Measurements from ENCODE around the gene PP2D1.

PP2D1 gene

DNA sequence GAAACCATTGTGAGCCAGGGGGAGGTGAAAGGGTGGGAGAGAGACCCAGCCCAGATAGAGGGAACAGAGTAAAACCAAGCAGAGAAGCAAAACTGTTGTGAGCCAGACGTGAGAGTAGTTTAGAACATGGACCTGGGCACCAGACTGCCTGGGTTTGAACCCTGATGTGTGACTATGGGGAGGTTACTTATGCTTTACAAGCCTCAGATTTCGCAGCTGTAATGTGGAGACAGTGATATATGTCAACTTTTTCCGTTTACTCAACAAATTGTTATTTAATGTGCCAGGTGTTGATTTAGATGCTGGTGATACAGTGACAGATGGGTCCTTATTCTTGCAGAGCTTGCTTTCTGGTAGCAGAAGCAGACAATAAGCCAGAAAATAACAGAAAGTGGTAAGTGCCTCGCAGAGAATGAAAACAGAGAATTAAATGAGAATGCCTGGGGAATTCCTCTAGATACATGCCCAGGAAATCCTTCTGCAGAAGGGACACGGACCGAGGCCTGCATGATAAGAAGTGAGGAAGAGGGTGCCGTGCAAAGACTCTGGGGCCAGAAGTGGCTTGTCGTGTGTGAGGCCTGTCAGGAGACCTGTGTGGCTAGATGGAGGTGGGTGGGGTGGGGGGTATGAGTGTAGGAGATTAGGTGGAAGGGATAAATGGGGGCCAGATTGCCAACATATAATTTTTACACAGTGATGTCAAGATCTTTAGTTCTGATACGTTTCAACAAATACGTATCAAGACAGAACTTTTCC lies 43.1 kb upstream of the PP2D1 start:
- TF ChIP-seq, protein P1, sequence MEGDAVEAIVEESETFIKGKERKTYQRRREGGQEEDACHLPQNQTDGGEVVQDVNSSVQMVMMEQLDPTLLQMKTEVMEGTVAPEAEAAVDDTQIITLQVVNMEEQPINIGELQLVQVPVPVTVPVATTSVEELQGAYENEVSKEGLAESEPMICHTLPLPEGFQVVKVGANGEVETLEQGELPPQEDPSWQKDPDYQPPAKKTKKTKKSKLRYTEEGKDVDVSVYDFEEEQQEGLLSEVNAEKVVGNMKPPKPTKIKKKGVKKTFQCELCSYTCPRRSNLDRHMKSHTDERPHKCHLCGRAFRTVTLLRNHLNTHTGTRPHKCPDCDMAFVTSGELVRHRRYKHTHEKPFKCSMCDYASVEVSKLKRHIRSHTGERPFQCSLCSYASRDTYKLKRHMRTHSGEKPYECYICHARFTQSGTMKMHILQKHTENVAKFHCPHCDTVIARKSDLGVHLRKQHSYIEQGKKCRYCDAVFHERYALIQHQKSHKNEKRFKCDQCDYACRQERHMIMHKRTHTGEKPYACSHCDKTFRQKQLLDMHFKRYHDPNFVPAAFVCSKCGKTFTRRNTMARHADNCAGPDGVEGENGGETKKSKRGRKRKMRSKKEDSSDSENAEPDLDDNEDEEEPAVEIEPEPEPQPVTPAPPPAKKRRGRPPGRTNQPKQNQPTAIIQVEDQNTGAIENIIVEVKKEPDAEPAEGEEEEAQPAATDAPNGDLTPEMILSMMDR (IDR thresholded peaks at IDR 0.05; ENCODE audit: control extremely low read depth, extremely low read depth, low read depth, missing control alignments) = no peak
- CTCF ChIA-PET = interaction anchor here (1.2 kb wide), 1 partner anchor 14 kb away, joined by 4 read pairs; no protein-coding TSS in a partner anchor
- POLR2A ChIA-PET = no interaction called here
- no peak for DNase-seq (ENCODE audit: extremely low spot score)

DNA sequence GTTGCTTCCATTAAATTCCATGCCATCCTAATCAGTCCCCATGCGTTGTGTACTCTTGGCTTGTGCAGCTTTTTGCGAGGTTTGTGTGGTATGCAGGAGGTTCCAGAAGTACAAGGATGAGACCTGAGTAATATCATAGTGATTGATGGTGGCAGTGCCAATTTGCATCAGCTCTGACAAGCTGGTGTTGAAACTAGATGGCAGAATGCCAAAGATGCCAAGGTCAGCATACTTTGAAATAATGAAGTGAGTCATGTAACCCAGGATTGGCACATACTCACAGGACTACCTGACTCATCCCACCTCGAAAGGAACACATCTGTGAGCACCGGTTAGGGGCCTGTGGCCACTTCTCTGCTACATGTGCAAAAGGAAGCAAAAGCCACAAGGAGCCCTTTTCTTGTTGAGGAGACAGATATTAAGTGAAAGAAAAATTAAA lies 42.5 kb upstream of the PP2D1 start:
- ChIA-PET POLR2A (interaction anchor here (0.5 kb wide), 1 partner anchor 98 kb away, joined by 3 read pairs; no protein-coding TSS in a partner anchor), CTCF (interaction anchor here (1.2 kb wide), 1 partner anchor 13 kb away, joined by 4 read pairs; no protein-coding TSS in a partner anchor)

DNA sequence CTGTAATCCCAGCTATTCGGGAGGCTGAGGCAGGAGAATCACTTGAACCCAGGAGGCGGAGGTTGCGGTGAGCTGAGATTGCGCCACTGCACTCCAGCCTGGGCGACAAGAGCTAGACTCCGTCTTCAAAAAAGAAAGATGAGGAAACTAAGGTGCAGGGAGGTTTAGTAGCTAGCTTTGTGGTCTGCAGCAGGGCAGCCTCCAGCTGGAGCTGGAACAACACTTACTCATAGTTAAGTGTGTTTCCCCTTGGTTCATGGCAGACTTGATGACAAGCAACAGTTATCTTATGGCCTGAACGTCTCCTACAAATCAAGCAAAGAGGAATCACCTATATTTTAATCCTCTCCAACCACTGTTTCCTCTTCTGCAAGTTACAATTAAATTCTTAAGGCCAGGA lies 40.8 kb upstream of the PP2D1 start:
- ChIA-PET CTCF (interaction anchor here (1.2 to 2.8 kb wide), 3 partner anchors 9 to 19 kb away, joined by 3 to 10 read pairs (median 5); no protein-coding TSS in a partner anchor), POLR2A (no interaction called here)
- DNase-seq (ENCODE audit: extremely low spot score) = no peak
- TF ChIP-seq, protein P1 (IDR thresholded peaks at IDR 0.05; ENCODE audit: control extremely low read depth, extremely low read depth, low read depth, missing control alignments) = no peak

More for the DNA sequence above, 42.5 kb upstream of the PP2D1 start:
- TF ChIP-seq, protein P1 (IDR thresholded peaks at IDR 0.05; ENCODE audit: control extremely low read depth, extremely low read depth, low read depth, missing control alignments) = no peak
- no peak for DNase-seq (ENCODE audit: extremely low spot score)

DNA sequence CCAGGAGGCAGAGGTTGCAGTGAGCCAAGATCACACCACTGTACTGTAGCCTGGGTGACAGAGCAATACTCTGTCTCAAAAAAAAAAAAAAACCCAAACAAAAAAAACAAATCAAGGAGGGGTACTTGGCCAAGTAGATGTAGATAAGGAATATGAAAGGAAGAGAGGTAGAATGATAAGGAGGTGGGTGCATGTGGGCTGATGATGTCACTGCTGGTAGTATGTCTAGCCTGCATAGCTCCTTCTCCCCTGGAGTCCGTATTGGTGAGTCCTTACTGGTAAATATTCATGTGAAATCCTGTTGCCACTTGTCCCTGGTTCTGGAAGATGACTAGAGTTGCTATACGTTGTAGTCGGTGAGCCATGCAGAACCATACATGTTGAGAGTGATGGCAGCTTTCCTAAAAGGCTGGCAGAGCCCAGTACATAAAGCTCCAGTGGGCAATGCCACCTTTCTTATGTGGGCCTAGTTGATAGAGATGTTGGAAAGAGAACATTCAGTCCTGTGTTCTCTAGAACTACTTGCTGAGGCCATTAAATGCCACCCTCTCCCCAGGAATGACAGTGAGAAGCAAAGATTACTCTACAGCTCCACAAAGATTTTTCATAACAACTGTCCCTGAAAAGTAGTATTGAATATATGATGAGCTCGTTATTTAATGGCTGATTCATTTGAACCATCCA lies 39.2 kb upstream of the PP2D1 start:
- DNase-seq (ENCODE audit: extremely low spot score) = no peak
- POLR2A ChIA-PET = no interaction called here
- CTCF ChIA-PET = interaction anchor here (1.0 to 2.8 kb wide), 4 partner anchors 8 to 21 kb away, joined by 3 to 10 read pairs (median 4); no protein-coding TSS in a partner anchor
- TF ChIP-seq, protein P1 (IDR thresholded peaks at IDR 0.05; ENCODE audit: control extremely low read depth, extremely low read depth, low read depth, missing control alignments) = no peak

DNA sequence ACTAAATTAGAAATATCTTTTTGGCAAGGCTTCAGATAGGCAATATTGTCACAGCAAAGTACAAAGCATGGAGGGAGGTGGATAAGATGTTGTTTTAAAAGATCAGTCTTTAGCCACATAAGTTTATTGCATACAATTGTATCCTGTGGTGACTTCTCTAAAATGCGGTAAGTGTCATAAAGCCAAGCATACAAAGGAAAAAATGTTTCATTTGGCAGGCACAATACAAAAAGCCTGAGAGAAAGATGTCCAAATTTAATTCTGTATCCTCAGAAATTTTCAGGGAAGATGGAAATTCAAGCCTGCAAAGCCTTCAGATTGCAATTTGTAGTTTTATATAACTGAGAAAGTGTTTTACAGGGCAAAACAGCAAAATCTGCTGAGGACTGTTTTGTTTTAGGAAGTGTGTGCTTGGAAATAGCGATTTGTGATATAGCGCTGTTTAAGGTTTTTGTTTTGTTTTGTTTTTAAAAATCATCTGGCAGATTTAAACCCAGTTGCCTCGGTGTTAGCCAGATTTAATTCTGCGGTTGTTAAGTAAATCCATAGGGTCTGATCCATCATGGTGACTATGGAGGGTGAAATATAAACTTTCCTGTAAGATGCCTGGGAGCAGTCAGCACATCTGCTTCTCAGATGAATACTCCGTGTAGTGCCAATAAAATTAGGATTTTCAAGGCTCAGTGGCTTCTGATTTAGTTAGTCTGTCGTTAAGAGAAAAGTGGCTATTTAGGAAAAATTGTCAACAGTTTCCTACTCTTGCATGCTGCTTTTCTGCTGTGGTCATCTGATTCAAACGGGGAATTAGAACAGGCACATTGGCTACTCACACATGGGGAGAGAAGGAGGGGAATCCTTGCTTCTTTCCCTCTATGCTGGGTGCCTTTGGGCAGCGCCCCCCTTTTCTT lies 36.2 kb upstream of the PP2D1 start:
- TF ChIP-seq, protein P1 (IDR thresholded peaks at IDR 0.05; ENCODE audit: control extremely low read depth, extremely low read depth, low read depth, missing control alignments) = no peak
- POLR2A ChIA-PET = no interaction called here
- DNase-seq (ENCODE audit: extremely low spot score) = no peak
- CTCF ChIA-PET = no interaction called here

DNA sequence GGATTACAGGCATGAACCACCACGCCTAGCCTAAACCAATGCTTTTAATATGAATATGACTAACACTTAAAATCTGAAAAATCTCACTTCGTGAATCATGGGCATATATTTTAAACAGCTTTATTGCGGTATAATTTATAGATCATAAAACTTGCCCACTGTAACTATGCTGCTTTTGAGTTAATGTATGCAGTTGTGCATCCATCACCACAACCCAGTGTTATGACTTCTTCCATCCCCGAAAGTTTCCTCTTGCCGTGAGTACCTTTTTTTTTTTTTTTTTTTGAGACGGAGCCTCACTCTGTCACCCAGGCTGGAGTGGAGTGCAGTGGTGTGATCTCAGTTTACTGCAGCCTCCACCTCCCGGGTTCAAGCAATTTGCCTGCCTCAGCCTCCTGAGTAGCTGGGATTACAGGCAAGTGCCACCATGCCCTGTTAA lies 35.3 kb upstream of the PP2D1 start:
- CTCF ChIA-PET = no interaction called here
- POLR2A ChIA-PET = no interaction called here
- TF ChIP-seq, protein P1 (IDR thresholded peaks at IDR 0.05; ENCODE audit: control extremely low read depth, extremely low read depth, low read depth, missing control alignments) = no peak
- DNase-seq (ENCODE audit: extremely low spot score) = no peak
